Epidermal melanocyte (primary cell): ENCODE results near the gene LTB4R2.
"Not testable (repeated sequence)": the region's sequence is repeated elsewhere in the genome, so short reads cannot be mapped to it uniquely, and the experiment has no call there.

Source experiments
- DNase-seq: peaks from one replicate; pipeline ENCODE4 v3.0.0; 2011; ENCODE audit warnings: low spot score; ENCODE audit not compliant: insufficient read length

The LTB4R2 gene

GRCh38 chr14:24317141-24317928, 7.4 kb downstream of the LTB4R2 start:
- no peak for DNase-seq

- DNase-seq = no peak
These were observed 11.5 kb downstream of the LTB4R2 start for GRCh38 chr14:24321212-24321975.

- no peak for DNase-seq
These were observed 12.7 kb downstream of the LTB4R2 start for GRCh38 chr14:24322672-24323071.

DNA sequence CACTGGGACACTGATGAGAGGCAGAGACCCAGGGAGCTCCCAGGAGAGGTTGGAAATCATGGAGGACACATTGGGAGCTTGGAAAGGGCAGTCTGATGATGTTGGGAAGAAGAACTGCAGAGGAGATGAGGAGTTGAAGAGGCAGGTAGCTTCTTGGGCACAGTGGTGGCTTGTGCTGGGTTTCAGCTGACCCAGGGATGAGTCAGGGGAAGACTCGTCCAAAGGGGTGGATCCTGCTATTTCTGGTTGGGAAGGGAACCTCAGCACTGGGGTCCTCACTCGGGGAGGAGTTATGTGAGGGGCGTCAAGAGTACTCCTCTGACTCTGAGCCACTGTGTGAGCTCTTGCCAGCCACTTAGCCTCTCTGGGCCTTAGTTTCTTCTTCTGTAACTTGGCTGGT, 13.4 kb downstream of the LTB4R2 start:
- DNase-seq = no peak

DNA sequence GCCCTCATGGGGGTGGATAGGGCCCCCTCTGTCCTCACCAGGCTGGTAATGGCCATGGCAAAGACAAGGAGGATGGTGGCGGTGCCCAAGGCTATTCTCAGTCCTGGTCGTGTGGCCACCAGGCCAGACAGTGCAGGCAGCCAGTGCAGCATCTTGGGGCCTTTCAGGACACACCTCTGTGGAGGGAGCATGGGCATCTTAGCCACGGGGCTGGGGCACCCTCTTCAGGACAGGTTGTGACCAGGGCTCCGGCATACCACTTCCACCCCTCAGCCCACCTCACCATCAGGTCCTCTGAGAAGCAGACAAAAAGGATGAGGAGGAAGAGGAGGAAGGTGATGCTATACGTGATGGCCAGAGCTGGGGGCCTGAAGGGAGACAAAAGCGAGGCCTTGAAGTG, 14.1 kb downstream of the LTB4R2 start:
- no peak for DNase-seq

DNA sequence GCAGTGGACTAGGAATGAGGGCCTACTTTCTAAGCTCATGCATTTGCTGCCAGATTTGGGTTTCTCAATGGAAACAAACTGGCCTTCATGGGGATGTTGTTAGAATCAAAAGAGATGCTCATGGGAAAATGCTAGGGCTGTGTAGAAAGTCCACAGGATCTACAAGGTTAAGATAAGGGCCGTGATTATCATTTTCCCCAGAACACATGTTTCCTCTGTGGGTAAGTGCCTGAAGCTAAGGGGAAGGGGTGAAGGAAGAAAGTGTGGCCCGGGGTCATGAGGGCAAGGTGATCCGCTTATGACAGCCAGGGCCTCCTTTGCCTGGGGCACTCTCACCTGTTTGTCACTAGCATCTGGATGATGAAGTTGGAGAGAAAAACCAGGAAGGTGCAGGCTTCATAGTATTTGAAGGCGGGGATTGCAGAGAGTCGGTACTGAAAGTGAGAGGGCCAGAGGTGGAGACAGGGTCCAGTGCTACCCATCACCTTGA, 15.1 kb downstream of the LTB4R2 start:
- no peak for DNase-seq

- DNase-seq = no peak
These were observed 16.0 kb downstream of the LTB4R2 start for GRCh38 chr14:24325963-24326362.

- no peak for DNase-seq
These were observed 17.4 kb downstream of the LTB4R2 start for GRCh38 chr14:24327303-24327702.

GRCh38 chr14:24327914-24328313, 18.0 kb downstream of the LTB4R2 start:
- DNase-seq = not testable (repeated sequence)

DNA sequence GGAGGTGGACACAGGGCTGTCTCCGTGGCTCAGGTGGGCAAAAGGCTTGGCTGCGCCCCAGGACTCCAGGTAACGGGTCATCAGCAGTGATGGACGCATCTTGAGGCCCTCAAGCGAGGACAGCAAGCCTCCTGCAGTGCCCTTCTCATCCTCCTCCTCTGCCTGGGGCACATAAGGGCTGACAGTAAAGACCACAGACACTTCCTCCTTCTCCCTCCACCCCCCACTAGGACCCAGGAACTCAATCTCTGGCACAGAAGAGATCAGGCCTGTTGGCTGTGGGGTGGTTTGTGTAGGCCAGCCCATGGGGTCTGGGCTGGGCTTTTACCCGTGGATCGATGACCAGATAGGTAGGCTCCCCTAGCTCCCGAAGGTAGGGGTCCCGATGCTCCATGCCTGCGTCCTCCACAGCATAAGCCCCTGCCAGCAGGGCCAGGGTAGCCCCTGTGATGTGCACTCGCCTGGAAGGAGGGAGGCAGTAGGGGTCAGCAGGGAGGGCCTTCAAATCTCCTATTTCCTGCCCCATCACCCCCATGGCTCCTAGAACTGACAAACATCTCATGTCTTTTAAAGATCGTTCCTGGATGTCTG, 19.2 kb downstream of the LTB4R2 start:
- no peak for DNase-seq

- no peak for DNase-seq
These were observed 19.8 kb downstream of the LTB4R2 start for GRCh38 chr14:24329736-24330135.

- DNase-seq = no peak
These were observed 21.2 kb downstream of the LTB4R2 start for GRCh38 chr14:24330973-24331674.

GRCh38 chr14:24331731-24332267, 21.9 kb downstream of the LTB4R2 start:
- no peak for DNase-seq

DNA sequence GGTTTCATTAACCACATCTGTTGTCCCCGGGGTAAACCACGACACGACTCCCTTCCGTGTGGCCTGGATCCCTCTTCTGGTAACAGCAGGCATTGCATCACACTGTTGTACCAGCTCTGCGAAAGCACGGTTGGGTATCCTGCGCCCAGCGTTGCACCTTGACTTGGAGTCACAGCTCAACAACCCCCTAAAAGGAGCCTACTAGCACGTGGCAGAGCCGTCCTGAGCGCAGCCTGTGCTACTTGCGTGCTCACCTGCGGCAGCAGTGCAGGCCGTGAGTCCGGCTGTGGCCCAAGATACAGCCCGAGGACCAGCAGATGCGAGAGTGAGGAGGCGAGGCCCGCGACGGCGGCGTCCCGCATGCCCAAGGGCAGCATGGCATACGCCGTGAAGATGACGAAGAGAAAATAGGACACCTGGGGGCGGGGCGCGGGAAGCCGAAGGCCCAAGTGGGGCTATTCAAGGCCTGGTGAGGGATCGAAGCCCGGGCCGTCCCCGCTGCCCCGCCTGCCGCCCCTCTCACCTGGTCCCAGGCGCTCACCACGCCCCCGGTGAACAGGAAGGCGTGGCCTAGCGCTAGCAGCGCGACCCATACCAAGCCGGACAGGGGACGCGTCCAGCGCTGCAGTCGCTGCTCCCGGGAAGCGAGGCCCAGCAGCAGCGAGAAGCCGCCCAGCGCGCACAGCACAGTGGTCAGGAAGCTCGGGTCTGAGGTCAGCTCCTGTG, 22.5 kb downstream of the LTB4R2 start:
- peak; percentile 89 for DNase-seq

DNA sequence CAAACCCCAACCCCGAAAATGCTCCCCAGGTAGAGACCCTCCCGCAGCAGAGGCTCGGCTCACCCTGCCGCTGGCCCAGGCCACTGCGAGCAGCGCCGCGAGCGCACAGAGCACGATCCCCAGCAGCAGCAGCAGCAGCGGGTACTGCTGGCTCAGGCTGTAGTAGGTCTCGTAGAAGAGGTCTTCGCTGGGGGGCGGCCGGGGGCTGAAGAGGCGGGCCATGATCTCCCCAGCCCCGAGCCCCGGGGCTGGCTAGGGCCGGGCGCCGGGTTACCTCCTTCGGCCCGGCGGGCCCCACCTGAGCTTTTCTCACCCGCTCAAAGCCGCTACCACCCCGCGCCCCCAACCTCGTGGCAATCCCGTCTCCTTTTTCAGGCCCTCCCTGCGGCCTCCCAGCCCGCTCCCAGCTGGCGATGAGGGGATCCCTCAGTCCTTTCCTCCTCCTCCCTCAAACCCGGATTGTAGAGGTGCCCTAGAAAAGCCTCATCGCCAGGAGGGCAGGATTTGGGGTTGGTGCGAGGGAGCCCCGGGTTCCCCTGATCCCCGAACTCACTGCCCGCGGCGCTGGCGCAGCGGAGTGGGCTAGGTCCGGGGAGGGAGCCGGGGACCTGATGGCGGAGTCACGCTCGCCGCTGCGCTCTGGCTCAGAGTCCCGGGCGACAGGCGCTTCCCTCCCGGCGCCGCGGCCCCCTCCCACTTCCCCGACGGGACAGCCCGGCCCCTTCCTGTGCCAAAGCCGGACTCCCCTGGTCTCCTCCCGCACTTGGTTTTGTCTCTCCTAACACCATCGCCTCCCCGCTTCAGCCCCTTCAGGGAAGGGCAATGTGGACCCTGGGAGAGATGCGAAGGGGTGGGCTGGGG, 24.7 kb downstream of the LTB4R2 start, which contains the start of gene ADCY4:
ADCY4 (minus strand) TSS at position 641 of the 861 bp plus-strand sequence; CDS start at position 222, 419 bp downstream.
- DNase-seq = no peak

- no peak for DNase-seq
These were observed 25.7 kb downstream of the LTB4R2 start for GRCh38 chr14:24335461-24336171.

DNA sequence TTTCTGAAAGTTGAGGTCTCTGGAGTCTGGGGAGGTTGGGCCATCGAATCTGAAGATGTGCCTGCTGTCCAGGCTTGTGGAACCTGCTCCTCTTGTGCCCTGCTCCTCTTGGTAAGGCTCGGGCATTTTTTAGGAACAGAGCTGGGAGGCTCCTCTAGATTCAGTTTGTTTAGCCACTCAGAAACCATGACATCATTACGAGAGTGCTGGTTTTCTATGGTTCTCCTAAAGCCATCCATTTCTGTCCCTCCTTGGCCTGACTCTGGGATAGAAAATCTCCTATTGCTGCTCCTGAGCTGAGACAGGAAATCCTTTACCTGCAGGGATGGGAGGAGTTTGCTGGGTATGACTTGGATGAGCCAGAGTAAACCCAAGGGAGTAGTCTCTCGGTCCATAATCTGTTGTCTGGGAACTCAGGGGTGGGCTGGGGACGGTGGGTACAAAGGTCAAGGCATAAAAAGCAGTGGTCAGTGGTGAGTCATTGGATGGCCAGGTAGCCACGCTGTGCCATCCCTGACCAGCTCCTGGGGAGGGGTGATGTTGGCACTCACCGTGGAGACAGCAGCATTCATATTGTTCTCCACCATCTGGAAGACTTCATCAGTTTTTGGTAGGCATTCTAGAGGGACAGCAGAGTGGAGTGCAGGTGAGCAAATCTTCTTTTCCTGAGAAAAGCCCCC, 27.3 kb downstream of the LTB4R2 start:
- DNase-seq = no peak

DNA sequence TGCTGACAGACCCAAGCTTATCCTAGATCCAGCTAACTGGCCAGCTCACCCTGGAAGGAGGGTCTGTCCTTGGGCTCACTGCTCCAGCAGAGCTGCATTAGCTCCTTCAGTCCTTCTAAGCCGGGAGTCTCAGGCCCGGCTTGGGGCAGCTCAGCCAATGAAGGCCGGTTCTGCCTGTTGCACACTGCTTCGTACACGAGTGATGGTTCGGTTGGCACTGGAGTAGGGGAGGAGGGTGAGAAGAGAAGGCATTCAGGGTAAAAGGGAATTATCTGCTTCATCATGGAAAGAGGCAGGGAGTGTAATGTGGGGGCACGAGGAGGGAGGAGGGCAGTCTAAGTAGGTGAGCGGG, 27.9 kb downstream of the LTB4R2 start:
- DNase-seq = no peak
